T-helper 22 cell (primary cell): ENCODE data around the gene MAB21L2.
"Not testable (repeated sequence)": the region's sequence is repeated elsewhere in the genome, so short reads cannot be mapped to it uniquely, and the experiment has no call there.

ENCODE experiments used
- DNase-seq: peaks from one replicate; pipeline ENCODE4 v3.0.0-alpha.2; 2020; ENCODE audit warnings: low read depth

MAB21L2 gene

DNA sequence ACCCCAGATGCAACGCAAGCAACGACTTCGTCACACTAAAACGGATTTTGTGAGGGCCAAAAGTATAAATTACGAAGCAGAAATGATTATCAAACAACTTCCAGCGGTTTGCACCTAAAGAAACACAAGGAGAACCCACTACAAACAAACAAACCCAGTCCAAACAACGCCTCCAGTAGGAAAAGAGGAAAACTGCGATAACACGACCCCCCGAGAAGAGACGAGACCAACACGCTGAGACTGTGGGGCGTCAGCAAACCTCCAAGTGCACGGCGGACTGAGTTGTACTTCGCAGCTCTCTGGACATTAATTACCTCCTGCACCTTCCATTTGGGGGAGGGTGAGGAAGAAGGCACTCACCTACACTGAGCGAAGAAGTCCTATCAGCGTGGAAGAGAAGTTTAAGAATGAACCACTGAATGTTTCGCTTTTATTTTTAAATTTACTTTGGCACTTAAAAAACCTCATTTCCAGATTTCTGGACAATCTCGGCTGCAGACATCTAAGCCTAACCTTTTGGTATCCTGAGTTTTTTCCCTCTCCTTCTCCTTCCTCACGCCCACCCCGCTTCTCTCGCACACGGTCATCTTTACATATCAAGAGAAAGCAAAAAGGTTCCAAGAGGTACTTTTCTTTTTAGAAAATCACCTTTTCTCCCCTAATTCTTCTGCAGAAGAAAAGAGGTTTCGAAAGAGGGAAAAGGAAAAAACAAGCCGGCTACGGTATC, at the start of gene MAB21L2:
MAB21L2 (plus strand) TSS at position 6 of the 727 bp plus-strand sequence. CDS start 879 bp downstream, outside the sequence.
- no peak for DNase-seq

- no peak for DNase-seq
Measured at GRCh38 chr4:150533673-150534072, 48.3 kb upstream of the MAB21L2 start.

DNA sequence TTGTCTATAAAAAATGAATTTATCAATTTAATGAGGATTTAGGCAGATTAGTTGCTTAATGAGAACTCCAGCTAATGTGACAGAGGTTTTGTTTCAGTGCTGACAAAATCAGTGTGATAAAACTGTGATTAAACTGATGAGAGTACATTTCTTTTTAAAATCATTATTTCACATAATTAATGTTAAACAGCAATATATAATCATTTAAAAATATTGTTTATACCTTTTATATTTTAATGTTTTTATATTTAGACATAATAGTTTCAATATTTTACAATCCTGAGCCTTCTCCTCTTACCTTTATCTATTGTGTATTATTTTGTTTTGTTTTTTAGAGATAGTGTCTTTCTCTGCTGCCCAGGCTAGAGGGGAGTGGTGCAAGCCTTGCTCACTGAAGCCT, 47.1 kb upstream of the MAB21L2 start:
- no peak for DNase-seq

- DNase-seq: not testable (repeated sequence)
Measured at GRCh38 chr4:150537911-150538310, 44.0 kb upstream of the MAB21L2 start.

- no peak for DNase-seq
Measured at GRCh38 chr4:150540536-150540935, 41.4 kb upstream of the MAB21L2 start.

DNA sequence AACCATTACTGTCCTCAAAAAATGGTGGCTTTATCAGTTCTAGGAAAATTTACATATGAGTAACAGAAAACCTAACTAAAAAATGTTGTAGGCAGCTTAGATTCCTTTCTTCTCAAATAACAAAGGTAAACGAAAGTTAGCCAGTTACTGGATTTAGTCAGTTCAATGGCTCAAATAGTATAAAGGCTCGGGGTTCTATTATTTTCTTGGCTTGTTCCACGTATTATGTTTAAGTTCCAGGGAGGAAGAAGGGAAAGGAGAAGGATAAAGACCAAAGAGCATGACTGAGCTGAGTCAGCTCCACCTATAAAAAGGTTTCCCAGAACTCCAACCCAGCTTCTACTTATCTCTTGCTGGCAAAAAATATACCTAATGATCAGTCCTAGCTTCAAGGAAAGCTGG, 41.0 kb upstream of the MAB21L2 start:
- no peak for DNase-seq

GRCh38 chr4:150541681-150542080, 40.3 kb upstream of the MAB21L2 start:
- no peak for DNase-seq

- no peak for DNase-seq
Measured at GRCh38 chr4:150543042-150543441, 38.9 kb upstream of the MAB21L2 start.

DNA sequence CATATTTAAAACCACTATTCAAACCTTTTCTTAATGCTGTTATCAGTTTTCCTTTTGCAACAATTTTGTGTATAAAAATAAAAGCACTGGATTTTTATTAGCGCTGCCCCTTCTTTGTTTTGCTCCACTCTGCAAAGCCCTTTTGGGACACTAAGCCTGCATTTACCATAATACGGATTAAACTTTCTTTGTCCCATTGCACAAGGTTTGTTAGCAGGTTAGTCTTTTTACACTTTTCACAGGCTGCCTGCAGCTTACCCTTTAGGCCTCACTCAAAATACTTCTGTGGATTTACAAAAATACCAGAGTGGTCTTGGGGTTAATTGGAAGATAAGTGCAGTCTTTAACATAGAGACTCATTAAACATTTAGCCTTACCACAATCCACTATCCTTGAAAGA, 35.7 kb upstream of the MAB21L2 start:
- DNase-seq: no peak

GRCh38 chr4:150547154-150547838, 34.7 kb upstream of the MAB21L2 start:
- DNase-seq: no peak

GRCh38 chr4:150557811-150558210, 24.1 kb upstream of the MAB21L2 start:
- not testable (repeated sequence) for DNase-seq

GRCh38 chr4:150561143-150561737, 20.7 kb upstream of the MAB21L2 start:
- DNase-seq: no peak

DNA sequence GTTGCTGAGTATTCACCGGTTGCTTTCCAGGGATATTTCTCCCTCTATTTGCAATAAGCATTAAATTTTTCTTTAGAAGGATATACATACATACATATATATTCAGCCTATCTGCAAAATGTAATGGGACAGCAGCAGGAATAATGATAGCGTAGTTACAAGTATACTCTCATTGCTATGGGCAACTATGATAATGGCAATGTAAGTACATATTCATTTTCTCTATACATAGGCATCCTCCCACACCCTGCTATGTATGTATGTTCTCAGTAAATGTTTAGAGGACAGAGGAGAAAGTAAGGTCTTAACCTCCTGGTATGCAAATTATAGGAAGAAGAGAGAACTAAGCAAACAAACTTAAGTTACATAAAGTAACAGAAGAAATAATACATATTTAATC, 19.7 kb upstream of the MAB21L2 start:
- no peak for DNase-seq

DNA sequence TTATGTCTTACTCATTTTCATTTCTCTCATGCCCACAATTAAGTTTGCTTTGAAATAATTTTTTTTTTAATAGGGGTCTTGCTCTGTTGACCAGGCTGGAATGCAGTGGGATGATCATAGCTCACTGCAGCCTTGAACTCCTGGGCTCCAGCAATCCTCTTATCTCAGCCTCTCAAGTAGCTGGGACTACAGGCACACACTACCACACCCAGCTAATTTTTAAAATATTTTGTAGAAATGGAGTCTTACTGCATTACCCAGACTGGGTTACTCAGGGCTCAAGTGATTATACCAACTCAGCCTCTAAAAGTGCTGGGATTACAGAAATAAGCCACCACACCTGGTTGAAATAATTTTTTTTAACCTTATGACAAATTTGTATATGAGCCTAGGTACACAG, 19.2 kb upstream of the MAB21L2 start:
- DNase-seq: no peak

- DNase-seq: not testable (repeated sequence)
Measured at GRCh38 chr4:150564967-150565366, 17.0 kb upstream of the MAB21L2 start.

DNA sequence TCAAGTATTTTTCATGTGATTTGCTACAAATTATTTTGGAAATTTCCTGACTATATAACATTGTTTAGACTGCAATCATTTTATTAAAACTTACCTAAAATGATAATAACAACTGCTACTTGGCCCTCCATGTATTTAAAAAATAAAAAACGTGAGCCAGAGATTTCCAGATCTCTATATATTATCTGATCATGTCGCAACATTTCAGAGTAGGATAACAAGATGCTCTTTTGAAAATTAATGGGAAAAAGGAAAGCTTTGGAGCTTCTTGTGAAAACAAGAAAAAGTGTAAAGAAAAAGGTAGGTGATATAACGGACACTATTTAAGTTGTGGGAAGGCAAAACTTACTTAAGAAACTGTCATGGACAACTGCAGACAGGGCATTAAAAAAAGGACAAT, 14.9 kb upstream of the MAB21L2 start:
- no peak for DNase-seq

DNA sequence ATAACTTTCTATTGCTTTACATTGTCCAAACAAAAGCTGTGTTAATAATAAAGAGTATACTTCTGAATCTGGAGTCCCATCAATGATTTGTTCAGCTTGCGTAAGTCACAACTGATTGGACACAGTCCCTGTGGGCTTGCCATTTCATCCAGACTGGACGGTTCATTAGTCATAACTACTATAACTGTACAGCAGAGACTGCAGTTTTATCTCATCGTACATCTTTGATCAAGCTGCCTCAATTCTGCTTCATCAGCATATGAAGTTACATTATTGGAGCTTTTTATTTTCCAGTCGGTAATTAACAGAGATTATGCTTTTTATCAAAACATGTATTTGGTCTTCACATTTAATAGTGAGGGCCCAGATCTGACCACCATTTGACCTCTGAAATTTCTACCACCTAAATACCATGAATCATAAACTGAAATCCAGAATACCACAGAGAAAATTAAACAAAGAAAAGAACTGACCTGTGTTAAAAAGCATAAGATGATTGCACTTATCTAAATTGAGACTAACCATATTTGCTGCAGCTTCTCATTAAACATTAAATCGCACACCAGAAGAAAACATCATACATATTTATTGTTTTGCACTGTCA, 12.5 kb upstream of the MAB21L2 start:
- no peak for DNase-seq

DNA sequence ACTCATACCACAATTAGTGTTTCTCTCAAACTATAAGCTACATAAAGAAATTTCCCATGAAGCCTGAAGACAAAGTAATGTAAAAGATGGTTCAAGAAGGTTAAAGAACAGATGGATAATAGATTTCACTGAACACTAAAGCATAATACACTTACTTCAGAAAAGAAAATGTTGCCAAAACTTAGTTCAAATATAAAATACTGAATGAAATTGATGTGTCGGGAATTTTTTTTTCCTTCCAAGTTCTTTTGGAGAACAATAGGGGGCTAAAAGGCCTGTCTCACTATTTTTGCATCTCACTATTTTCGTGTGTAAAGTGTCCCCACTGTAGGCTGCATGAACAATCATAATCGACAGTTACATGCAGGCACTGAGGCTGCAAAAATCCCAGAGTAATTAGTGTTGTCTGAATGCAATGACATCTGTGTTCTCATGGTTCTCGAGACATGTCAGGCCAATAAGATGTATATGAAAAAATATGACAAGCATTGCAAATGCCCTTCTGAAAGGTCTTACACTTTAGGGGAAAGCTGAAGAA, 11.9 kb upstream of the MAB21L2 start:
- DNase-seq: no peak

DNA sequence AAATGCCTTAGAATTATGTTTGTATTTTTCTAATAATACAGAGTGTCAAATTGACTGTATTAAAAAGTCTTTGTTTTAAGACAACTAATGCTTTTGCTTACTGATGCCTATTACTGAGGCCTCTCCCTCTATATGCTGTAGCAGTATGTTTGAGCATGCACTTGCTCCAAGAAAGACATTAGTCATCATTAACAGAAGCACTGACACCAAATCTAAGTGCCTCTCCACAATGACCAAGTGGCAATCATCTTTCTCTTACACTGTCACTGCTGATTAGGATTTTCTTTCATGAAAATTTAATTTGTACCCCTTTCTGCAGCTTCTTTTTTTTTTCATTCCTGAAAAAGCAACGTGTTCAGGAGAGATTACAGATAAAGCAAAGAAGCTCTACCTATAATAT, 11.1 kb upstream of the MAB21L2 start:
- DNase-seq: no peak

- DNase-seq: no peak
Measured at GRCh38 chr4:150572704-150573504, 9.0 kb upstream of the MAB21L2 start.

GRCh38 chr4:150573534-150573933, 8.4 kb upstream of the MAB21L2 start:
- no peak for DNase-seq

DNA sequence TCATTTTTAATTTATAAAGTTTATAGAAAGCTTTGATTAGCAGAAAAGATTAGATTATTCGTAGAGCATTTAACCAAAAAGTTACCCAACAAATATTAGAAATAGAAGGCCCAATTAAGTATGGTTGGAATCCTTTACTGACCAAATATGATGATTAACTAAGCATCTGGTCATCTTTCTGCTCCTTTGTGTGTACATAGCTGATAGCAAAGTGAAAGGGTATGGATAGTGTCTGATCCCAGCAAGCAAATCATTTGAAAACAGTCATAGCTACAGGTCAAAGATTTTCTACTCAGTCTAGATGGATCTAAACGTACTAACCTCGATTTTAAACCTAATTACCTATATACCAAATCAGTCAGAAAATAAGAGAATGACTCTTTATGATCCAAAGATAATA, 7.3 kb upstream of the MAB21L2 start:
- no peak for DNase-seq
